Body of pancreas (tissue), 4 donors: ENCODE results near the gene ZFYVE21.

Experiments
- POLR2A ChIP-seq, 3 donors: fragments of 450-650 bp; IDR thresholded peaks; one replicate each; pipeline ENCODE4 v1.6.1; 2016; ENCODE audit warnings: antibody characterized with exemption in 3 of 3, mild to moderate bottlenecking in 2 of 3
- TF ChIP-seq, protein P1 (sequence below), 7 experiments: fragments of 450-650 bp in 4 of 7; fragments of 200-600 bp in 3 of 7; sonication (generic) in 3 of 7; IDR thresholded peaks; one replicate each; pipeline ENCODE4 v1.5.1; 2016 to 2019; ENCODE audit warnings: antibody characterized with exemption in 7 of 7

DNA sequence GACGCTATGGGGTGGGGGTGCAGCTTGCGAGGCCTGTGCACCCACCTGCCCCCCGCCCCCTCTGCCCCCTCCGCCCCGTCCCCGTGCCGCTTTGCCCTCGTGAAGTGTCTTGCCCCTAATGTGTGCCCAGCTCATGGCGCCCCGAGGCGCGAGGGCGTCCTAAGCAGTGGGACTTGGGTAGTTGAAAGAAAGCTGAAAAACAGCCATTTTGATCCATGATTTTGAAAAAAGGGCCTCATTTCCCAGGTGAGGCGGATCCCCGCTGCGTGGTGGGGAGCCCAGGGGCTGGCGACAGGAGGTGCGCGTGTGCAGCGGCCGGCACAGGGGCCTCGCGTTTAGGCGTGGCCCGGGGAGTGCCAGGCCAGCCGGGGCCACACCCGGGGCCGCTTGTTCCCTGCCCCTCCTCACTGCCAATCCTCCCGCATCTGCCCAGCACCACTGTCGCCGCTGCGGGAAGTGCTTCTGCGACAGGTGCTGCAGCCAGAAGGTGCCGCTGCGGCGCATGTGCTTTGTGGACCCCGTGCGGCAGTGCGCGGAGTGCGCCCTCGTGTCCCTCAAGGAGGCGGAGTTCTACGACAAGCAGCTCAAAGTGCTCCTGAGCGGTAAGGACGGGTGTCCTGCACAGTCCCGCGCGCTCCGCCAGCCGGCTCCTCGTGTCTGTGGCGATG lies 11.8 kb downstream of the ZFYVE21 start:
- TF ChIP-seq, protein P1, sequence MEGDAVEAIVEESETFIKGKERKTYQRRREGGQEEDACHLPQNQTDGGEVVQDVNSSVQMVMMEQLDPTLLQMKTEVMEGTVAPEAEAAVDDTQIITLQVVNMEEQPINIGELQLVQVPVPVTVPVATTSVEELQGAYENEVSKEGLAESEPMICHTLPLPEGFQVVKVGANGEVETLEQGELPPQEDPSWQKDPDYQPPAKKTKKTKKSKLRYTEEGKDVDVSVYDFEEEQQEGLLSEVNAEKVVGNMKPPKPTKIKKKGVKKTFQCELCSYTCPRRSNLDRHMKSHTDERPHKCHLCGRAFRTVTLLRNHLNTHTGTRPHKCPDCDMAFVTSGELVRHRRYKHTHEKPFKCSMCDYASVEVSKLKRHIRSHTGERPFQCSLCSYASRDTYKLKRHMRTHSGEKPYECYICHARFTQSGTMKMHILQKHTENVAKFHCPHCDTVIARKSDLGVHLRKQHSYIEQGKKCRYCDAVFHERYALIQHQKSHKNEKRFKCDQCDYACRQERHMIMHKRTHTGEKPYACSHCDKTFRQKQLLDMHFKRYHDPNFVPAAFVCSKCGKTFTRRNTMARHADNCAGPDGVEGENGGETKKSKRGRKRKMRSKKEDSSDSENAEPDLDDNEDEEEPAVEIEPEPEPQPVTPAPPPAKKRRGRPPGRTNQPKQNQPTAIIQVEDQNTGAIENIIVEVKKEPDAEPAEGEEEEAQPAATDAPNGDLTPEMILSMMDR (IDR thresholded peaks at IDR 0.05): peak in 3 of 7 experiments; percentile 10 to 19 (median 17)
- no peak for TF ChIP-seq POLR2A (IDR thresholded peaks at IDR 0.05)
